Astrocyte (in vitro differentiated cells and primary cell): ENCODE measurements around the gene NEMP1. TPM values are rescaled to one million over a fixed set of nuclear protein-coding genes. Genes with fewer than 3 reads are reported as not detected.

Experiments used
- DNase-seq: peaks from one replicate; pipeline ENCODE4 v3.0.0-alpha.2; 2010; ENCODE audit warnings: low read depth
- FAIRE-seq: peaks from 2 replicates; lab custom pipeline; 2011; peaks lifted over from hg19 to GRCh38; lab: Jason Lieb, UNC
- H2AFZ ChIP-seq: 2 replicates; pipeline ENCODE4 v1.6.0; 2012; ENCODE audit warnings: low read depth, low read length, inconsistent platforms
- H3K27ac ChIP-seq: 2 replicates; pipeline ENCODE4 v1.5.1; 2011; ENCODE audit warnings: low read depth, low read length, inconsistent platforms
- H3K27me3 ChIP-seq: 2 replicates; pipeline ENCODE4 v1.6.0; 2011; ENCODE audit warnings: low read length, inconsistent platforms; ENCODE audit not compliant: insufficient read depth
- H3K36me3 ChIP-seq: 2 replicates; pipeline ENCODE4 v1.5.1; 2011; ENCODE audit warnings: low read length, inconsistent platforms; ENCODE audit not compliant: insufficient read depth
- H3K4me1 ChIP-seq: 2 replicates; pipeline ENCODE4 v1.5.1; 2011; ENCODE audit warnings: low read length, inconsistent platforms; ENCODE audit not compliant: insufficient read depth
- H3K4me2 ChIP-seq: 2 replicates; pipeline ENCODE4 v1.6.0; 2012; ENCODE audit warnings: low read length, inconsistent platforms
- H3K4me3 ChIP-seq: 2 replicates; pipeline ENCODE4 v1.5.1; 2011; ENCODE audit warnings: low read depth, mild to moderate bottlenecking, low read length, inconsistent platforms; ENCODE audit not compliant: insufficient read depth
- H3K79me2 ChIP-seq: 2 replicates; pipeline ENCODE4 v1.6.0; 2012; ENCODE audit warnings: mild to moderate bottlenecking, low read length, inconsistent platforms; ENCODE audit not compliant: insufficient read depth
- H3K9ac ChIP-seq: 2 replicates; pipeline ENCODE4 v1.6.0; 2012; ENCODE audit warnings: mild to moderate bottlenecking, low read length, inconsistent platforms
- H3K9me3 ChIP-seq: 2 replicates; pipeline ENCODE4 v1.5.1; 2012; ENCODE audit warnings: low read depth, mild to moderate bottlenecking, low read length, inconsistent platforms; ENCODE audit not compliant: insufficient read depth
- H4K20me1 ChIP-seq: 2 replicates; pipeline ENCODE4 v1.6.0; 2012; ENCODE audit warnings: low read length, inconsistent platforms; ENCODE audit not compliant: insufficient read depth
- H3K27ac Mint-ChIP-seq: one replicate; pipeline ENCODE4 v1.8.0; 2021; ENCODE audit warnings: mild to moderate bottlenecking, mixed read lengths; ENCODE audit not compliant: unreplicated experiment
- H3K27me3 Mint-ChIP-seq: one replicate; pipeline ENCODE4 v1.8.0; 2021; ENCODE audit warnings: low read depth, mixed read lengths; ENCODE audit not compliant: unreplicated experiment
- H3K36me3 Mint-ChIP-seq: one replicate; pipeline ENCODE4 v1.8.0; 2021; ENCODE audit warnings: low read depth, mixed read lengths; ENCODE audit not compliant: unreplicated experiment
- H3K4me1 Mint-ChIP-seq: one replicate; pipeline ENCODE4 v1.8.0; 2021; ENCODE audit warnings: low read depth, mixed read lengths; ENCODE audit not compliant: unreplicated experiment
- H3K4me3 Mint-ChIP-seq: one replicate; pipeline ENCODE4 v1.8.0; 2021; ENCODE audit warnings: mild to moderate bottlenecking, moderate library complexity, mixed read lengths; ENCODE audit not compliant: unreplicated experiment
- H3K9me3 Mint-ChIP-seq: one replicate; pipeline ENCODE4 v1.8.0; 2021; ENCODE audit warnings: mild to moderate bottlenecking, mixed read lengths; ENCODE audit not compliant: unreplicated experiment
- EZH2 ChIP-seq: IDR thresholded peaks from 2 replicates; pipeline ENCODE4 v1.6.1; 2012; ENCODE audit warnings: mild to moderate bottlenecking, low read length, inconsistent platforms; ENCODE audit not compliant: insufficient read depth
- total RNA-seq: library from RNA; stranded (reverse); gene quantifications from 2 replicates; pipeline ENCODE4 v1.2.1, GENCODE V29; 2021
- TF ChIP-seq, protein P1 (sequence below): IDR thresholded peaks from 2 replicates; pipeline ENCODE4 v1.5.1; 2011; ENCODE audit warnings: low read depth, mild to moderate bottlenecking, inconsistent platforms, low read length, moderate library complexity; ENCODE audit not compliant: insufficient read depth

NEMP1 gene
- total RNA-seq, 1 donor from 2014 or later = 10.6 TPM

DNA sequence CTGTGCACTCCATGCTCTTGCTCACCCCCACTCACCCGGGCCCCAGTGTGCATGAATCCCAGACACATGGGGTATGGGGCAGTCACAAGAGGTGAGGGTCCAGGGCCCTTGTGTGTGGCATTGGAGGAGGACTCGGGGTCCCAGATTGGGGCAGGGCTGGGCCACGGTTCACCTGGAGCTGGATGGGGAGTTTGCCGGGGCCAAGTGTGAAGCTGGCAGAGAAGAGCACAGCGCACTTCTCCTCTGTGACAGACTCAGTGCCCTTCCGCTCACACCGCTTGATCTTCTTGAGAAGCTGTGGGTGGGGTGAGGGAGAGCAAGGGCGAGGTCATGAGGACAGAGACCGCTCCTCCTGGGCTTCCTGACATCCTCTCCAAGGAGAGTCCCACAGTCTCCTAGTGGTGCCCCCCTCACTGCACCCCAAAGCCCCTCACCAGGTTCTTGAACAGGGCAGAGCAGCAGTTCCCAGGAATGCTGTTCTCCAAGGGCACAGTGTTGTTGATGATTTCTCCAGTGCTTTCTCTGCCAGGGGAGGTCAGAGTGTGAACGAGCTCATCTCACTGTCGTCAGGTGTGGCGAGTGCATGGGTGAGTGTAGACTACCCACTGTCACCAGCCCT is 25.8 kb upstream of the NEMP1 start:
- H3K9me3 ChIP-seq = no peaks in the 10 kb centered on the region
- no peaks in the 10 kb centered on the region for H3K36me3 ChIP-seq
- no peak overlapping the region for H3K4me3 ChIP-seq
- TF ChIP-seq EZH2 = no peak
- TF ChIP-seq, protein P1, sequence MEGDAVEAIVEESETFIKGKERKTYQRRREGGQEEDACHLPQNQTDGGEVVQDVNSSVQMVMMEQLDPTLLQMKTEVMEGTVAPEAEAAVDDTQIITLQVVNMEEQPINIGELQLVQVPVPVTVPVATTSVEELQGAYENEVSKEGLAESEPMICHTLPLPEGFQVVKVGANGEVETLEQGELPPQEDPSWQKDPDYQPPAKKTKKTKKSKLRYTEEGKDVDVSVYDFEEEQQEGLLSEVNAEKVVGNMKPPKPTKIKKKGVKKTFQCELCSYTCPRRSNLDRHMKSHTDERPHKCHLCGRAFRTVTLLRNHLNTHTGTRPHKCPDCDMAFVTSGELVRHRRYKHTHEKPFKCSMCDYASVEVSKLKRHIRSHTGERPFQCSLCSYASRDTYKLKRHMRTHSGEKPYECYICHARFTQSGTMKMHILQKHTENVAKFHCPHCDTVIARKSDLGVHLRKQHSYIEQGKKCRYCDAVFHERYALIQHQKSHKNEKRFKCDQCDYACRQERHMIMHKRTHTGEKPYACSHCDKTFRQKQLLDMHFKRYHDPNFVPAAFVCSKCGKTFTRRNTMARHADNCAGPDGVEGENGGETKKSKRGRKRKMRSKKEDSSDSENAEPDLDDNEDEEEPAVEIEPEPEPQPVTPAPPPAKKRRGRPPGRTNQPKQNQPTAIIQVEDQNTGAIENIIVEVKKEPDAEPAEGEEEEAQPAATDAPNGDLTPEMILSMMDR = no peak
- no peaks in the 10 kb centered on the region for H3K9me3 Mint-ChIP-seq
- H3K79me2 ChIP-seq = no peaks in the 10 kb centered on the region
- H3K27ac Mint-ChIP-seq = no peak overlapping the region
- H3K9ac ChIP-seq = no peak overlapping the region
- FAIRE-seq = no peak
- H3K4me3 Mint-ChIP-seq = no peak overlapping the region
- H3K4me1 Mint-ChIP-seq = peaks cover 7% of the 10 kb centered on the region
- no peak overlapping the region for H2AFZ ChIP-seq
- no peaks in the 10 kb centered on the region for H3K27me3 ChIP-seq
- DNase-seq = no peak
- peaks cover 3% of the 10 kb centered on the region for H3K4me1 ChIP-seq
- peaks cover 5% of the 10 kb centered on the region for H4K20me1 ChIP-seq
- H3K4me2 ChIP-seq = no peak overlapping the region
- no peak overlapping the region for H3K27ac ChIP-seq
- peaks cover 10% of the 10 kb centered on the region for H3K36me3 Mint-ChIP-seq
- H3K27me3 Mint-ChIP-seq = peaks cover 2% of the 10 kb centered on the region

DNA sequence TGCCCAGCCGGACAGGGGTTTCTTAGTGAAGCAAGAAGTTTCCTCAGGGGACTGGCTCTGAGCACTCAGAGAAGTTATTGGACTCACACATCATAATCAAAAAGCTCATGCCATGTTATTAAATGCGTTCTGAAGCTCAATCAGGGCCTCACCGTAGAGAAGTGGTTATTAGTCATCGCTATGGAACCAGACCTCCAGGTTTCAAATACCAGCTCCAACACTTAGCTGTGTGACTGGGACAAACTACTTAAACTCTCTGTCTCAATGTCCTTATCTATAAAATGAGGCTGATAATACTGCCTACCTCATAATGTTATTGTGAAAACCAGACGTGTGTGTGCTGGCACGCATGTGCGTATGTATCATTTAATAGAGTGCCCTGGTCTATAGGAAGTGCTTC is 25.3 kb upstream of the NEMP1 start:
- no peaks in the 10 kb centered on the region for H3K27me3 ChIP-seq
- no peaks in the 10 kb centered on the region for H3K36me3 ChIP-seq
- H3K9me3 Mint-ChIP-seq = no peaks in the 10 kb centered on the region
- peaks cover 5% of the 10 kb centered on the region for H4K20me1 ChIP-seq
- TF ChIP-seq, protein P1 = no peak
- TF ChIP-seq EZH2 = no peak
- H3K4me1 ChIP-seq = peaks cover 3% of the 10 kb centered on the region
- no peak overlapping the region for H3K27ac Mint-ChIP-seq
- H3K9ac ChIP-seq = no peak overlapping the region
- H3K79me2 ChIP-seq = no peaks in the 10 kb centered on the region
- no peak overlapping the region for H3K4me3 Mint-ChIP-seq
- H3K4me2 ChIP-seq = no peak overlapping the region
- H3K4me1 Mint-ChIP-seq = peaks cover 7% of the 10 kb centered on the region
- no peak overlapping the region for H3K27ac ChIP-seq
- FAIRE-seq = peak; percentile 9
- peak; percentile 43 for DNase-seq
- H3K36me3 Mint-ChIP-seq = peaks cover 11% of the 10 kb centered on the region
- peaks cover 2% of the 10 kb centered on the region for H3K27me3 Mint-ChIP-seq
- H2AFZ ChIP-seq = no peak overlapping the region
- H3K4me3 ChIP-seq = no peak overlapping the region
- H3K9me3 ChIP-seq = no peaks in the 10 kb centered on the region
